ENCODE results near the gene SP1.

SP1 gene

GRCh38 chr12:53453953-53454640 is 74.1 kb downstream of the SP1 start:
- no peak for DNase-seq

DNA sequence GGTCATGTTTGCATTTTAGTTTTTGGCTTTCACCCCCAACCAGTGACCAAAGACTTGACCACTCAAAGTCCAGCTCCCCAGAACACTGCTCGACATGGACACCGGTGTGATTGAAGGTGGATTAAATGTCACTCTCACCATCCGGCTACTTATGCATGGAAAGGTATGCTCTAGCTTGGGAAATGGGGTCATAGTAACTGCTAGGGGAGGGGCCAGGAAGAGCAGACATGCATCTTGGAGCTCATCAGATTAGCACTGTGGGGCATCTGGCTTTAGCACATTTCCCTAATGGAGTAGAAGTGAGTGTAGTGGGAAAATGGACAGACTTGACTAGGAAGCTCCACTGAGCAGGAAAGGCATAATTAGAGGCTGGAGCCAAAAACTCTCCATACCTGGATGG is 74.7 kb downstream of the SP1 start:
- no peak for DNase-seq

GRCh38 chr12:53456654-53457366 is 76.8 kb downstream of the SP1 start:
- DNase-seq = no peak

GRCh38 chr12:53459097-53459496 is 79.1 kb downstream of the SP1 start:
- DNase-seq = no peak

DNA sequence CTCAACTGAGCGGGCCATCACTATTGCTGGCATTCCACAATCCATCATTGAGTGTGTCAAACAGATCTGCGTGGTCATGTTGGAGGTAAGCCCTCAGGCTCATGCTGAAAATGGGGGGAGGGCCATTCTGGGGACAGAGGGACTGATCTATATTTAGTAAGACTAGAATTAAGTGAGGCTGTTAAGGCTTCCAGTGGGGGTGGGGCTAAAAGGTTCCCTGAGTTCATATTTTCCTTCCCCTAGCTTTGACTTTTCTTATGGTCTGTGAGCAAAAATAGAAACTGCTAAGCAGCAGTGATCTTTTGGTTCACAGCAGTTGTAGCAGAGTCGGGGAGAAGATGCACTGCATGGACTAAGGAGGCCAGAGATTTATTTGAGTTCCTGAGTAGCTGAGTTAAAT is 81.1 kb downstream of the SP1 start:
- DNase-seq = no peak

GRCh38 chr12:53461591-53461990 is 81.6 kb downstream of the SP1 start:
- no peak for DNase-seq

- DNase-seq = no peak
These were observed 83.0 kb downstream of the SP1 start for GRCh38 chr12:53462935-53463334.

- no peak for DNase-seq
These were observed 84.0 kb downstream of the SP1 start for GRCh38 chr12:53463802-53464560.

- no peak for DNase-seq
These were observed 84.9 kb downstream of the SP1 start for GRCh38 chr12:53464685-53465418.

DNA sequence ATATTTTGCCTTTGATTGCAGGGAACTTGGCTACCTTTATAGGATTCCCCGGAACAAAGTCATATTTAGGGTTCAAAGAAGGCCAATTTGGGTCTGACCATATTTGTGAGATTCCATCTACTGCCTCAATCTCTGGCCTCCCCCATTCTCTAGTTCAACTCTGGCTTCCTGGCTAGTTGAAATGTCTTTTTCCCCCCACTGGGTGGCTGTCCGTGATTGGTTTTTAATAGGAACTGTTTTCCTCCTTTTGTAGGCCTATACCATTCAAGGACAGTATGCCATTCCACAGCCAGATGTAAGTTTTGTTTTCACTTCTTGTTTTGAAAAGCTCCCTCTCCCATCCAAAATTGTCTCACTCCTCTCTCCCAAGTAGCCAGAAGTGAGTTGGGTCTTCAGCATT is 85.7 kb downstream of the SP1 start:
- no peak for DNase-seq
